SK-N-SH treated with all-trans-retinoic acid at 6 μM for 48 hours (cell line): Measurements from ENCODE around the gene MED31.

ENCODE experiments used
- GLIS3 ChIP-seq: fragments of 250-450 bp; sonication (Bioruptor Pico); IDR thresholded peaks from 2 replicates; pipeline ENCODE4 v1.5.0; 2020; ENCODE audit warnings: mild to moderate bottlenecking, moderate library complexity
- PATZ1 ChIP-seq: fragments of 250-450 bp; sonication (Bioruptor Pico); IDR thresholded peaks from 2 replicates; pipeline ENCODE4 v1.8.0; 2020; ENCODE audit warnings: mild to moderate bottlenecking, moderate library complexity, borderline replicate concordance

DNA sequence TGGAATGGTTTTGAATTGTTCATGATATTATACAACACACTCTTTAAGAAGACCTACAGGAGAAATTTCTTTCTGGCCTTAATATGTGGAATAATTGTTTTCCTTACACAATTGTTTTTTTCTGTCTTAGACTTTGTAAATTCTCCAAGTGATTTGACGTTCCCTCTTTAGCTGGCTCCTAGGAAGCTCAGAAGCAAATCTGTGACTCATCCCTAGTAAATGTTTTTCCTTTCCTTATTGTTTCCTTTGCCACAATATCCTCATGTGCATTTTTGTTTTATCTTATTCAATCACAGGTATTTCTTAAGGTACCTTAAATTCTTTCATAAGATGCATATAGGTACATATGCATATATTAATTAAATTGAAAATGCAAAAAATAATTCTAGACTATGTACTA is 24.4 kb downstream of the MED31 start:
- no peak for TF ChIP-seq GLIS3 (CRISPR knock-in tag)
- no peak for TF ChIP-seq PATZ1 (CRISPR knock-in tag)
